HG02852 (cell line): ENCODE measurements around the gene OXSR1.
"Not testable (repeated sequence)": the region's sequence is repeated elsewhere in the genome, so short reads cannot be mapped to it uniquely, and the experiment has no call there.

Experiments
- ATAC-seq: cut with Tn5 transposase; IDR thresholded peaks from one replicate; pipeline ENCODE4 v1.9.1; 2021; ENCODE audit warnings: mild to moderate bottlenecking, moderate library complexity; ENCODE audit not compliant: unreplicated experiment

OXSR1 gene

GRCh38 chr3:38265604-38266307 is 100.4 kb downstream of the OXSR1 start, which contains the start of gene SLC22A13:
Gene SLC22A13 (plus strand): TSS chr3:38265812. CDS start chr3:38265861, 49 bp downstream.
- no peak for ATAC-seq

- no peak for ATAC-seq
Measured at GRCh38 chr3:38266810-38267209, 101.5 kb downstream of the OXSR1 start.

- no peak for ATAC-seq
Measured at GRCh38 chr3:38267662-38268061, 102.3 kb downstream of the OXSR1 start.

GRCh38 chr3:38268087-38268486 is 102.8 kb downstream of the OXSR1 start:
- ATAC-seq: no peak

GRCh38 chr3:38268522-38268921 is 103.2 kb downstream of the OXSR1 start:
- no peak for ATAC-seq

- ATAC-seq: no peak
Measured at GRCh38 chr3:38270606-38271005, 105.3 kb downstream of the OXSR1 start.

- no peak for ATAC-seq
Measured at GRCh38 chr3:38271553-38271952, 106.2 kb downstream of the OXSR1 start.

- no peak for ATAC-seq
Measured at GRCh38 chr3:38274864-38275649, 109.7 kb downstream of the OXSR1 start.

- no peak for ATAC-seq
Measured at GRCh38 chr3:38275658-38276057, 110.3 kb downstream of the OXSR1 start.

- no peak for ATAC-seq
Measured at GRCh38 chr3:38276081-38276916, 111.0 kb downstream of the OXSR1 start.

- ATAC-seq: no peak
Measured at GRCh38 chr3:38276917-38277630, 111.7 kb downstream of the OXSR1 start.

GRCh38 chr3:38278841-38279240 is 113.5 kb downstream of the OXSR1 start:
- ATAC-seq: no peak

- no peak for ATAC-seq
Measured at GRCh38 chr3:38281895-38282686, 116.8 kb downstream of the OXSR1 start, which contains the start of gene SLC22A14. Gene SLC22A14 (plus strand): TSS chr3:38282294. CDS start chr3:38306027, 23,733 bp downstream.

- ATAC-seq: no peak
Measured at GRCh38 chr3:38283810-38284755, 118.7 kb downstream of the OXSR1 start.

GRCh38 chr3:38284756-38285150 is 119.4 kb downstream of the OXSR1 start:
- no peak for ATAC-seq

GRCh38 chr3:38289286-38290217 is 124.2 kb downstream of the OXSR1 start:
- not testable (repeated sequence) for ATAC-seq

- not testable (repeated sequence) for ATAC-seq
Measured at GRCh38 chr3:38297053-38297452, 131.7 kb downstream of the OXSR1 start.

- ATAC-seq: no peak
Measured at GRCh38 chr3:38297537-38297936, 132.2 kb downstream of the OXSR1 start.
